PC-3 (cell line): ENCODE data around the gene IQCE.

ENCODE experiments used
- CTCF ChIP-seq: fragments of 300-600 bp; sonication (generic); conservative IDR thresholded peaks from 2 replicates; pipeline ENCODE4 v1.5.1; 2017; ENCODE audit warnings: antibody characterized with exemption, low read depth, mild to moderate bottlenecking, low read length
- EZH2 ChIP-seq: fragments of 300-600 bp; sonication (generic); IDR thresholded peaks from one replicate; pipeline ENCODE4 v1.6.1; 2017; ENCODE audit warnings: antibody characterized with exemption, mild to moderate bottlenecking, low read length; ENCODE audit not compliant: unreplicated experiment

- TF ChIP-seq CTCF (no peak), EZH2 (no peak)
Observed at GRCh38 chr7:2571409-2571808, 12.6 kb downstream of the IQCE start.
